CD8-positive, alpha-beta memory T cell (primary cell): ENCODE data around the gene MYOM1. TPM values are rescaled to one million over a fixed set of nuclear protein-coding genes. Genes with fewer than 3 reads are reported as not detected.
"Not testable (repeated sequence)": the region's sequence is repeated elsewhere in the genome, so short reads cannot be mapped to it uniquely, and the experiment has no call there.

Source experiments
- CTCF ChIA-PET: fragments of 350-600 bp; sonication (Branson Sonifier 250); formaldehyde crosslinking; loops from one replicate; lab custom pipeline; 2021; ENCODE audit warnings: antibody characterized with exemption; lab: Charles Lee
- POLR2A ChIA-PET: fragments of 350-600 bp; sonication (Branson Sonifier 250); formaldehyde crosslinking; loops from one replicate; lab custom pipeline; 2021; ENCODE audit warnings: antibody characterized with exemption; lab: Charles Lee
- DNase-seq, 5 donors: peaks; one replicate each; pipeline versions ENCODE4 v3.0.0 to v3.0.0-alpha.2; 2020 to 2022; ENCODE audit warnings: mixed read lengths in 1 of 5
- H3K27ac ChIP-seq: one replicate; pipeline ENCODE4 v1.7.0; 2013; ENCODE audit warnings: low read depth, mild to moderate bottlenecking, low read length, moderate library complexity
- H3K27me3 ChIP-seq: 2 replicates; pipeline ENCODE4 v1.7.0; 2013; ENCODE audit warnings: low read length, mild to moderate bottlenecking; ENCODE audit not compliant: insufficient read depth, poor library complexity, severe bottlenecking
- H3K36me3 ChIP-seq: 2 replicates; pipeline ENCODE4 v1.7.0; 2013; ENCODE audit warnings: mild to moderate bottlenecking, low read length, moderate library complexity; ENCODE audit not compliant: insufficient read depth
- H3K4me1 ChIP-seq: 2 replicates; pipeline ENCODE4 v1.7.0; 2013; ENCODE audit warnings: mild to moderate bottlenecking, low read length, moderate library complexity; ENCODE audit not compliant: insufficient read depth
- H3K4me3 ChIP-seq: 2 replicates; pipeline ENCODE4 v1.7.0; 2013; ENCODE audit warnings: mild to moderate bottlenecking, low read length
- H3K9me3 ChIP-seq: 2 replicates; pipeline ENCODE4 v1.7.0; 2013; ENCODE audit warnings: mild to moderate bottlenecking, low read length
- H3K27ac Mint-ChIP-seq, 8 donors: one replicate each; pipeline ENCODE4 v1.8.0; 2020 to 2021; ENCODE audit warnings: mixed read lengths in 8 of 8, mild to moderate bottlenecking in 6 of 8, inconsistent platforms in 3 of 8, moderate library complexity in 3 of 8
- H3K27me3 Mint-ChIP-seq, 2 donors: one replicate each; pipeline ENCODE4 v1.8.0; 2020 to 2021; ENCODE audit warnings: mixed read lengths in 2 of 2, mild to moderate bottlenecking in 1 of 2, moderate library complexity in 1 of 2
- H3K36me3 Mint-ChIP-seq, 3 donors: one replicate each; pipeline ENCODE4 v1.8.0; 2020 to 2021; ENCODE audit warnings: mixed read lengths in 3 of 3, inconsistent platforms in 1 of 3, mild to moderate bottlenecking in 1 of 3
- H3K4me1 Mint-ChIP-seq, 3 donors: one replicate each; pipeline ENCODE4 v1.8.0; 2020 to 2021; ENCODE audit warnings: mixed read lengths in 3 of 3, inconsistent platforms in 1 of 3, mild to moderate bottlenecking in 1 of 3
- H3K4me3 Mint-ChIP-seq, 7 donors: one replicate each; pipeline ENCODE4 v1.8.0; 2020 to 2021; ENCODE audit warnings: mixed read lengths in 7 of 7, mild to moderate bottlenecking in 6 of 7, moderate library complexity in 4 of 7, inconsistent platforms in 2 of 7
- H3K9me3 Mint-ChIP-seq, 5 donors: one replicate each; pipeline ENCODE4 v1.8.0; 2020 to 2022; ENCODE audit warnings: mixed read lengths in 5 of 5, mild to moderate bottlenecking in 3 of 5, moderate library complexity in 2 of 5, inconsistent platforms in 1 of 5
- polyA plus RNA-seq: library from polyadenylated mRNA; unstranded; fragments of 300-500 nt; fragmentation: Illumina TruSeq; gene quantifications from one replicate; pipeline ENCODE4 v1.2.3, GENCODE V29; 2021
- total RNA-seq, 2 experiments: library from RNA; stranded (reverse); gene quantifications; one replicate each; pipeline ENCODE4 v1.2.3, GENCODE V29; 2021

The MYOM1 gene
- total and polyA plus RNA-seq, 3 experiments from 2014 or later: 0.84 to 1.2 (median 0.92) TPM

- Mint-ChIP-seq H3K27ac (peak overlapping the region in 2 of 8 donors; percentile 23 to 56), H3K4me1 (no peaks in the 10 kb centered on the region), H3K4me3 (no peak overlapping the region), H3K27me3 (no peaks in the 10 kb centered on the region), H3K36me3 (no peaks in the 10 kb centered on the region), H3K9me3 (no peaks in the 10 kb centered on the region)
- H3K27me3 ChIP-seq: no peaks in the 10 kb centered on the region
- no peak overlapping the region for H3K27ac ChIP-seq
- H3K4me3 ChIP-seq: no peak overlapping the region
- H3K36me3 ChIP-seq: no peaks in the 10 kb centered on the region
- CTCF ChIA-PET: no interaction called here
- H3K4me1 ChIP-seq: no peaks in the 10 kb centered on the region
- POLR2A ChIA-PET: no interaction called here
- H3K9me3 ChIP-seq: no peaks in the 10 kb centered on the region
- no peak for DNase-seq
These were observed 194.2 kb downstream of the MYOM1 start for GRCh38 chr18:3025544-3025943.

GRCh38 chr18:3023603-3024002 is 196.2 kb downstream of the MYOM1 start:
- H3K36me3 Mint-ChIP-seq, H3K27ac ChIP-seq, H3K27me3 ChIP-seq, H3K9me3 ChIP-seq, H3K4me1 Mint-ChIP-seq, H3K4me3 ChIP-seq, DNase-seq, H3K4me3 Mint-ChIP-seq, H3K36me3 ChIP-seq, H3K9me3 Mint-ChIP-seq, POLR2A ChIA-PET, H3K4me1 ChIP-seq, H3K27me3 Mint-ChIP-seq: not testable (repeated sequence)
- CTCF ChIA-PET: interaction anchor here (0.8 kb wide), 1 partner anchor 29 kb away, joined by 3 read pairs; no protein-coding TSS in a partner anchor
- H3K27ac Mint-ChIP-seq: peak overlapping the region in 1 of 8 donors; percentile 61

Other genes with a start within 250 kb of the MYOM1 start
- gene LPIN2, start 206.8 kb downstream of the MYOM1 start, total RNA-seq: 10 to 100 TPM; 82.9 to 83.2 TPM
- 68.6 TPM for gene LPIN2, start 206.8 kb downstream of the MYOM1 start, polyA plus RNA-seq
- 100 to 1,000 TPM; 338 to 348 TPM for gene MYL12A, start 27.8 kb upstream of the MYOM1 start, total RNA-seq
- 3,038 TPM for gene MYL12A, start 27.8 kb upstream of the MYOM1 start, polyA plus RNA-seq
- 100 to 1,000 TPM; 251 to 252 TPM for gene MYL12B, start 42.2 kb upstream of the MYOM1 start, total RNA-seq
- 1,057 TPM for gene MYL12B, start 42.2 kb upstream of the MYOM1 start, polyA plus RNA-seq
- gene TGIF1, start 230.2 kb upstream of the MYOM1 start, total RNA-seq: 10 to 100 TPM; 36.9 to 38.3 TPM
- gene TGIF1, start 230.2 kb upstream of the MYOM1 start, polyA plus RNA-seq: 77.0 TPM